22Rv1 (cell line): ENCODE results near the gene ASXL3.

Source experiments
- ZFX ChIP-seq: fragments of 450-650 bp; IDR thresholded peaks from 2 replicates; pipeline ENCODE4 v1.6.1; 2017; ENCODE audit warnings: antibody characterized with exemption, borderline replicate concordance
- TF ChIP-seq, protein P1 (sequence below): fragments of 450-650 bp; IDR thresholded peaks from 2 replicates; pipeline ENCODE4 v1.5.1; 2017; ENCODE audit warnings: mild to moderate bottlenecking

DNA sequence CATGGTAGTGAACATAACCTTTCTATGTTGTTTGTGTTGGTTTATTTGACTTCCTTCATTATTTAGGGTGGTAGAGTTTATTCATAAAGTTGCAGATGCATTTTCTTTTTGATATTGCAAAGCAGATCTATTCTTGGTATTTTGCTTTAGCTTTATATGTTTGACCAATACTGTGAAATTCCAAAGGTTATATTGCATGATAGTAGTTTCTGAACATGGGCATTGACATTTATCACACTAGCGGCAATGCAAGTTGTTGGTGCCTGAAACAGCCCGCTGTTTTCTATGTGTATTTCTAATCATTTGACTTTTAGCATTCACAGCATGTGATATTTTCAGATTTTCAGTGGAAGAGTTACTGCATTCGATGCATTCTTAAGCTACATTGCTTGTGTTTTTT lies 87.2 kb downstream of the ASXL3 start:
- TF ChIP-seq, protein P1, sequence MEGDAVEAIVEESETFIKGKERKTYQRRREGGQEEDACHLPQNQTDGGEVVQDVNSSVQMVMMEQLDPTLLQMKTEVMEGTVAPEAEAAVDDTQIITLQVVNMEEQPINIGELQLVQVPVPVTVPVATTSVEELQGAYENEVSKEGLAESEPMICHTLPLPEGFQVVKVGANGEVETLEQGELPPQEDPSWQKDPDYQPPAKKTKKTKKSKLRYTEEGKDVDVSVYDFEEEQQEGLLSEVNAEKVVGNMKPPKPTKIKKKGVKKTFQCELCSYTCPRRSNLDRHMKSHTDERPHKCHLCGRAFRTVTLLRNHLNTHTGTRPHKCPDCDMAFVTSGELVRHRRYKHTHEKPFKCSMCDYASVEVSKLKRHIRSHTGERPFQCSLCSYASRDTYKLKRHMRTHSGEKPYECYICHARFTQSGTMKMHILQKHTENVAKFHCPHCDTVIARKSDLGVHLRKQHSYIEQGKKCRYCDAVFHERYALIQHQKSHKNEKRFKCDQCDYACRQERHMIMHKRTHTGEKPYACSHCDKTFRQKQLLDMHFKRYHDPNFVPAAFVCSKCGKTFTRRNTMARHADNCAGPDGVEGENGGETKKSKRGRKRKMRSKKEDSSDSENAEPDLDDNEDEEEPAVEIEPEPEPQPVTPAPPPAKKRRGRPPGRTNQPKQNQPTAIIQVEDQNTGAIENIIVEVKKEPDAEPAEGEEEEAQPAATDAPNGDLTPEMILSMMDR, result no peak
- TF ChIP-seq ZFX, result no peak
